NCI-H748 (cell line): Measurements from ENCODE around the gene CMTR1.
"Not testable (repeated sequence)": the region's sequence is repeated elsewhere in the genome, so short reads cannot be mapped to it uniquely, and the experiment has no call there.

Experiments
- DNase-seq: peaks from one replicate; lab custom pipeline; 2025; ENCODE audit not compliant: unreplicated experiment; lab: John Stamatoyannopoulos, UW

Gene CMTR1

GRCh38 chr6:37491171-37491829 is 58.3 kb downstream of the CMTR1 start:
- DNase-seq = no peak

- no peak for DNase-seq
These were observed 58.8 kb downstream of the CMTR1 start for GRCh38 chr6:37491830-37492208.

- DNase-seq = peak; percentile 50
These were observed 59.4 kb downstream of the CMTR1 start for GRCh38 chr6:37492236-37492972.

- DNase-seq = peak; percentile 96
These were observed 60.1 kb downstream of the CMTR1 start for GRCh38 chr6:37492991-37493660.

DNA sequence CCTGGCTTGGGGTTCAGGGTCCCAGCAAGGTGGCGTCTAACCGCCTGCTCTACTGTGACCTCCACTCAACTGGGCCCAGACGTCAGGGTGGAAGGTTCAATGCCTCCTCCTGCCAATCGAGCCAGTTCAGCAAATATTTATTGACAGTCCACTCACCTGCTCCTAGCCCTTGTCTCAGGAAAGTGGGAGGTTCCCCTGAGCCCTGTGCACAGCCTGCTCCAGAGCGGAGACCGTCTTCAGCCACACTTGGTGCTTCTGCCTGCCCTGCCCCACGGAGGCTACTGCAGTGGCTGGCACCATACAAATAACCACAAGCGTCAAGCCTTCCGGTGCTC is 60.6 kb downstream of the CMTR1 start:
- DNase-seq = no peak

GRCh38 chr6:37495244-37495934 is 62.4 kb downstream of the CMTR1 start:
- DNase-seq = peak; percentile 86

- DNase-seq = no peak
These were observed 64.2 kb downstream of the CMTR1 start for GRCh38 chr6:37496951-37497885.

DNA sequence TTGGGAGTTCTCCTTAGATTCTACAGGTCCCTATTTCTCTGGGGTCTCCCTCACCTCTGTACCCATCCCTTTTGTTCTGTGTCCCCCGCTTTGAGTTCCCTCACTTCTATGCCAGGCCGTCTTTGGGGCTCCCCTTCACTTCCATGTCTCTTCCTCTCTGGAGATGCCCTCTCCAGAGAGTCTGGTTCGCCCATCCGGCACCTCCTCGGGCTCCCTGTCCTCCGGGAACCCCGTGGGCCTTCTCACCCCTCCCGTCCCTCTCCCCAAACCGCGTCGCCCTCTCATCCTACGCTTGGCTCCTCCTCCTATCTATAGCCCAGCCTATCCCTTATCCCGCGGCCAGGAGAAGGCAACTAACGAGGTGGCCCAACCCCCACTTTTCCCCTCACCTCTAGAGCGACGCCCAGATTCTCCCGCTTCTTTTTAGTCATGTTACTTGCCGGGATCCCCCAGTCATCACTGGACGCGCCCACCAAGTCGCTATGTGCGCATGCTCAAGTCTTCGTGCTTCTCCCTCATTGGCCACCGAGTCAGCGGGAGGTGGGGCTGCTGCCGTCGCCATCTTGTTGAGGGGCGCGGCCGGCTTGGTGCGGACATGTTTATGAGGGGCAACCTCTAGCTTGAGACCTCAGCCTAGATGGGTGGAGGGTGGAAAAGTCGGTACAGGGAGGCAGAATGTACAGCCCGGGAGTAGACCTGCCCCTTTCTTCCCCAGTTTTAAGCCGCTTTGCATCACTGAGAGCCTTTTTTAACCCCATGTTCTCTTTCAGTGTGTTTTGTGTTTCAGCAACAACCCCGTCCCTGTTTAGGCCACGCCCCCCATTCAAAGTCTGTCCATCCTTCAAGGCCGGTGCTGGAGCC is 66.6 kb downstream of the CMTR1 start, which contains the start of gene CCDC167:
CCDC167 (minus strand) TSS at position 461 of the 861 bp plus-strand sequence; CDS start at position 431, 30 bp downstream.
- DNase-seq = peak; percentile 100

DNA sequence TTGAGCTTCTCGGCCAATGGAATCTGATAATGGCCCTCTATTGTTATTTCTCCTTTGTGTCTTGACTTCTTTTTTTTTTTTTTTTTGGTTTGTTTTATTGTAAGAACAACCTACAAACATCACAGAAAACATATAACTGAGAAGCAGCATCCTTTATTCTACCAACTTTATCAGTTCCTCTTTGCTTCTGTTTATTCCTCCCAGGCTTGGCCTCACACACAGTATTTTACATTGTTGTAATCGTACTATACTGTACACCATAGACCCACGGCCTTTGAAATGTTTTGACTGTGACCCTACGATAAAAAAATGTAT is 67.2 kb downstream of the CMTR1 start:
- no peak for DNase-seq

DNA sequence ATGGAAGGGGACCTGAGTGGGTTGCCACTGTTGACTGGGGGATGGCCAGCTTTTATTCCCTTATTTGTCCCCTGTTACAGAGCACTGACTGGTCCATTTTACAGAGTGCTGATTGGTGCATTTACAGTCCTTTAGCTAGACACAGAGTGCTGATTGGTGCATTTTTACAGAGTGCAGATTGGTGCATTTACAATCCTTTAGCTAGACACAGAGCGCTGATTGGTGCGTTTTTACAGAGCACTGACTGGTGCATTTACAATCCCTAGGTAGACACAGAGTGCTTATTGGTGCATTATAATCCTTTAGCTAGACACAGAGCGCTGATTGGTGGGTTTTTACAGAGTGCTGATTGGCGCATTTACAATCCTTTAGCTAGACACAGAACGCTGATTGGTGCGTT is 67.9 kb downstream of the CMTR1 start:
- not testable (repeated sequence) for DNase-seq

DNA sequence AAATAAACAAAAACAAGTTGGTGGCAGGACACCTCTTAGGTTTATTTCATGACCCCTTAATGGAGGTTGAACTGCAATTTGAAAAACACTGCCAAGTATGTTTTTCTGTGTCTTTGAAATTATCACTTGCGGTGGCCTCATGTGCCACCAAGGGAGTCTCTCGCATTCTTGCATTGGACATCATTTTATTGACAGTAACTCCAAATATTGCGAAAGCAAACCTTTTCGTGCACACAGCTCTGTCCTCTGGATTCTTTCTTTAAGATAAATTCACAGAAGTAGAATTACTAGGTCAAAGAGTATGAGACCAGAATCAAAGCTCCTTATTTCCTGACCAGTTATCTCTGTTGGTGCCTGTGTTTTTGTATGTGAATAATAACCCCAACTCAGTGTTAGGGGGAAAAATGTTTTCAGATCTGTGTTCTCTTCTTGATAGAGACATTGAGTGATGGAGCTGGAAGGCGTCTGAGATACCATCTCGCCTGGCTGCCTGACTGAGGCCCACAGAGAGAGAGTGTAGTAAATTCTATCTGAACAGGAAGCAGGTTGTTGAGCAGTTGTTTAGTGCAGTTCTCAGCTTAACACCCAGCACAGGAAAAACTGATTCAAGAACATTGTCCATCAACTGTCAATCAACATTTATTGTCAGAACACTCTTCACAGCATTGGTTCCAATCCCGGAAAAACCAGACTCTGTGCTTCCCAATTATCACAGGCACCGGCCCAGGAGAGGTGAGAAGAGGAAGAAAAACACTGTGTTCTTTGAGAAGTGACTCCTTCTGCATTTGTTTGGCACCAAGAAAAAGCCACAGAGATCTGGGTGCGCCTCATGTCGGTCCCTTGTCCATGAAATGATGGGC is 68.8 kb downstream of the CMTR1 start:
- DNase-seq = peak; percentile 45

- peak; percentile 98 for DNase-seq
These were observed 69.8 kb downstream of the CMTR1 start for GRCh38 chr6:37502703-37503291.

GRCh38 chr6:37503309-37503965 is 70.4 kb downstream of the CMTR1 start:
- peak; percentile 42 for DNase-seq

GRCh38 chr6:37504024-37504423 is 71.0 kb downstream of the CMTR1 start:
- DNase-seq = no peak

DNA sequence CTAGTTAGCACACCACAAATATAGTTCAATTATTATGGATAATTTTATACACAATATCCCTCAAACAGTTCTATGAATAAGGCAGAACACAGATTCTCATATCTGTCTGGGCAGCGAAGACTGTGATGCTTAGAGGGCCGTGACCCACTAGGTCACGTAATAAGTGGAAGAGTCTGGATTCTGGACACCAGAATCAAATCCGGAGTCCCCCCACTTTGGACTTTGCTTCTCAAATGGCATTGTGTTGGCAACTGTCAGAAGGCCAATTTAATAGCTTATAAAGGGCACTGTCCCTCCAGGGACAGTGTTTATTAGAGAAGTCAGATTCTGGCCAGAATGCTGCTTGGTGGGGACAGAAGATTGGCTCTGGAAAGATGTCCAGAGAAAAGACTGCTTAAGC is 73.5 kb downstream of the CMTR1 start:
- no peak for DNase-seq

DNA sequence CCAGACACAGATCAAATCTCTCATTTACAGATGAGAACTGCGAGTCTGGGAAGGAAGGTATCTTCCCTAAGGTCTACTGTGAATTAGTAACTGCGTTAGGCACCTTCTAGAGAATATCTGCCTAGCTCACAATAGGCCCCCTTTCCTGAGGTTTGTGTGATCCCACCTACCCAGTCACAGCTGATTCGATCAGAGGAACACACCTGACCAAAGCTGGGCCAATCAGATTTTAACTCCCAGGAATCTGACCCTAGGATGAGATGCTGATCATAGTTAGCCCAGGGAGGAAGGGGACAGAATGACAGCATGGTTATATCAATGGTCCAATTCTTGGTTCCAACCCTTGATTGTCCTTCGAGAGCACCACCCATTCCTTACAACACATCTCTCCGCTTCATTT is 74.1 kb downstream of the CMTR1 start:
- no peak for DNase-seq

- no peak for DNase-seq
These were observed 74.8 kb downstream of the CMTR1 start for GRCh38 chr6:37507690-37508421.
